GM19099 (cell line): ENCODE data around the gene ANKRD66.

Experiments
- POLR2A ChIP-seq: IDR thresholded peaks from 3 replicates; pipeline ENCODE4 v1.6.1; 2011; ENCODE audit warnings: low read depth; ENCODE audit not compliant: insufficient read length; ENCODE audit errors: extremely low read depth

ANKRD66 gene

GRCh38 chr6:46743425-46744158 lies 3.1 kb upstream of the ANKRD66 start:
- no peak for TF ChIP-seq POLR2A

GRCh38 chr6:46745973-46746372 lies 760 bp upstream of the ANKRD66 start:
- TF ChIP-seq POLR2A, result no peak

GRCh38 chr6:46748940-46749503 lies 2.3 kb downstream of the ANKRD66 start:
- no peak for TF ChIP-seq POLR2A

- no peak for TF ChIP-seq POLR2A
Measured at GRCh38 chr6:46749731-46750130, 3.0 kb downstream of the ANKRD66 start.

- TF ChIP-seq POLR2A, result no peak
Measured at GRCh38 chr6:46751658-46752057, 4.9 kb downstream of the ANKRD66 start.

- TF ChIP-seq POLR2A, result no peak
Measured at GRCh38 chr6:46755865-46756264, 9.1 kb downstream of the ANKRD66 start.

- no peak for TF ChIP-seq POLR2A
Measured at GRCh38 chr6:46756469-46757213, 9.9 kb downstream of the ANKRD66 start.

GRCh38 chr6:46757214-46757596 lies 10.5 kb downstream of the ANKRD66 start:
- TF ChIP-seq POLR2A, result no peak

- no peak for TF ChIP-seq POLR2A
Measured at GRCh38 chr6:46758960-46759753, 12.4 kb downstream of the ANKRD66 start.

GRCh38 chr6:46760925-46761324 lies 14.2 kb downstream of the ANKRD66 start:
- TF ChIP-seq POLR2A, result no peak

- TF ChIP-seq POLR2A, result no peak
Measured at GRCh38 chr6:46763466-46763865, 16.7 kb downstream of the ANKRD66 start.

GRCh38 chr6:46764961-46765360 lies 18.2 kb downstream of the ANKRD66 start:
- TF ChIP-seq POLR2A, result no peak

- TF ChIP-seq POLR2A, result no peak
Measured at GRCh38 chr6:46772016-46772415, 25.3 kb downstream of the ANKRD66 start.

GRCh38 chr6:46772762-46773161 lies 26.0 kb downstream of the ANKRD66 start:
- TF ChIP-seq POLR2A, result no peak

- TF ChIP-seq POLR2A, result no peak
Measured at GRCh38 chr6:46773201-46773855, 26.6 kb downstream of the ANKRD66 start.

- TF ChIP-seq POLR2A, result no peak
Measured at GRCh38 chr6:46776070-46776712, 29.5 kb downstream of the ANKRD66 start.
